ENCODE data around the gene DMC1. TPM values are rescaled to one million over a fixed set of nuclear protein-coding genes. Genes with fewer than 3 reads are reported as not detected.

Gene DMC1
- polyA plus RNA-seq, 1 experiment = 0.37 TPM

DNA sequence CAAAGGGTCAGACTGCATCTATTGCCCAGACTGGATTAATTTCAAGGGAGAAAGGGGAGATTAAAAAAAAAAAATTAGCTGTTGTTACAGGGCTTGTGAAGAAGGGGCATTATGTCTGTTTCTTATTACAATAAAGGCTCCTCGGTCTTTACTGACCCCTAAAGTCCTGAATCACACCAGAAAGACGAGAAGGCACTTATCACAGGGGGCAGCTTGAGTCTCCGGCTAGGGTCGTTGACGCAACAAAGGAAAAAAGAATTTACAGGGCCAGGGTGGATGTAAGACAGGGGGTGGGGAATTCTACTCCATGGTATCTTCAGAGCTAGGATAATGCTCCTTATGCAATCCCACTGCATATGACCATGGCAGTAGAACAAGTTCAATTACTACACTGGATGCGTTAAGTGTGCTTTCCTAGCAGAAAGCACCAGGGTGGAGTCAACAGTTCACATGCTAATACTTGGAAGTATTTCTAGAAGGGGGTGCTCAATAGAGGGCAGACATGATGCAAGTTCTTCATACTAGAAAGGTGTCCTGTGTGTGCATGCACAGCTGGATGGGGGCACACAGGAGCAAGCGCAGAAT, 80.3 kb downstream of the DMC1 start:
- no peak overlapping the region for H3K4me3 ChIP-seq (ENCODE audit: low read depth, low read length)
- CTCF ChIA-PET = interaction anchor here (0.7 kb wide), 1 partner anchor 92 kb away, joined by 3 read pairs; no protein-coding TSS in a partner anchor
- DNase-seq (ENCODE audit: low read depth) = no peak
- peaks cover 44% of the 10 kb centered on the region for H3K36me3 ChIP-seq (ENCODE audit: control insufficient read depth, insufficient read depth, low read length)
- H3K27me3 ChIP-seq (ENCODE audit: control insufficient read depth, insufficient read depth, low read length) = no peaks in the 10 kb centered on the region
- no peak for TF ChIP-seq CTCF (IDR thresholded peaks at IDR 0.05; ENCODE audit: insufficient read depth, low read depth, low read length)
- POLR2A ChIA-PET = no interaction called here

DNA sequence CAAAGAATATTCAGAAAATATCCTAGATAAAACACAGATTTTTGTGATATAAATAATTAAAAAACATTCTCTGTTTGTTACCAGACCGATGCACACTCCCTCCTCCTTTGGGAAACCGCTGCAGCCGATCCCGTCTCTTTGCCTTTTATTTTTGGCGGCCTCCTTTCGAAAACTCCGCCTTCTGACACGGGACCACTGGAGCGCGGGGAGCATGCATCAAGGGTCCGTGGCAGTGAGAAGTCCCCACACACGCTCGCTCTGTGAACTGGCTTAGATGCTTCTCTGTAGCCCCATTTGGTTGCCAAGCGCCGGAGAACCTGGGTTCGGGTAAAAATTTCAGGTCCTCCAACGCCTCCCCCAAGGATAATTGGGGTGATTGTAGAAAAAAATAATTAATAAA, 80.8 kb downstream of the DMC1 start:
- CTCF ChIA-PET = no interaction called here
- POLR2A ChIA-PET = no interaction called here
- no peak for DNase-seq (ENCODE audit: low read depth)

GRCh38 chr22:38487946-38488345, 82.0 kb downstream of the DMC1 start:
- no peak for DNase-seq (ENCODE audit: low read depth)
- TF ChIP-seq CTCF (IDR thresholded peaks at IDR 0.05; ENCODE audit: insufficient read depth, low read depth, low read length) = no peak
- Histone ChIP-seq H3K4me3 (ENCODE audit: low read depth, low read length) (no peak overlapping the region), H3K36me3 (ENCODE audit: control insufficient read depth, insufficient read depth, low read length) (peaks cover 39% of the 10 kb centered on the region), H3K27me3 (ENCODE audit: control insufficient read depth, insufficient read depth, low read length) (no peaks in the 10 kb centered on the region)
- CTCF ChIA-PET = interaction anchor here (1.1 to 1.3 kb wide), 2 partner anchors 14 to 85 kb away, joined by 3 to 4 read pairs; no protein-coding TSS in a partner anchor
- POLR2A ChIA-PET = no interaction called here

More for the DNA sequence above, 80.8 kb downstream of the DMC1 start:
- TF ChIP-seq CTCF (IDR thresholded peaks at IDR 0.05; ENCODE audit: insufficient read depth, low read depth, low read length) = no peak
- H3K27me3 ChIP-seq (ENCODE audit: control insufficient read depth, insufficient read depth, low read length) = no peaks in the 10 kb centered on the region
- H3K4me3 ChIP-seq (ENCODE audit: low read depth, low read length) = no peak overlapping the region
- peaks cover 43% of the 10 kb centered on the region for H3K36me3 ChIP-seq (ENCODE audit: control insufficient read depth, insufficient read depth, low read length)

DNA sequence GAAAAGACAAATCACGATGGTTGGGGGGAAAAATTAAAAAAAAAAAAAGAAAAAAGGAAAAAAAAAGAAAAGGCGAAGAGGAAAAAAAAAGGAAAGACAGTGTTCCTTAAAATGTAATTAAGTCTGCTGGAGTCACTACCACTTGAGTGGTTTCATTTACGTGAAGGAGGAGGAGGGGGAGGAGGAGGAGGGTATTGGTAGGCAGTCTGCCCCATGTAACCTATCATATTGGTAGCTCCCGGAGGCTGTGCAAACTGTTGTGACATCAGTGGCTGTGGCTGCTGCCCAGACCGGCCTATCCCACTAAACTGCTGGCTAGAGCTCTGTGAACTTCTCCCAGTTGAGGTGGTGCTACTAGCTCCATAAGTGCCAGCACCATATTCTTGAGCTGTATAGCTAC, 84.2 kb downstream of the DMC1 start:
- TF ChIP-seq CTCF (IDR thresholded peaks at IDR 0.05; ENCODE audit: insufficient read depth, low read depth, low read length) = no peak
- DNase-seq (ENCODE audit: low read depth) = no peak
- ChIA-PET POLR2A (interaction anchor here (0.6 kb wide), 1 partner anchor 10 kb away, joined by 7 read pairs; no protein-coding TSS in a partner anchor), CTCF (interaction anchor here (0.8 to 1.1 kb wide), 3 partner anchors 9 to 86 kb away, joined by 3 to 6 read pairs (median 3); no protein-coding TSS in a partner anchor)
- Histone ChIP-seq H3K27me3 (ENCODE audit: control insufficient read depth, insufficient read depth, low read length) (no peaks in the 10 kb centered on the region), H3K4me3 (ENCODE audit: low read depth, low read length) (no peak overlapping the region), H3K36me3 (ENCODE audit: control insufficient read depth, insufficient read depth, low read length) (peaks cover 37% of the 10 kb centered on the region)

DNA sequence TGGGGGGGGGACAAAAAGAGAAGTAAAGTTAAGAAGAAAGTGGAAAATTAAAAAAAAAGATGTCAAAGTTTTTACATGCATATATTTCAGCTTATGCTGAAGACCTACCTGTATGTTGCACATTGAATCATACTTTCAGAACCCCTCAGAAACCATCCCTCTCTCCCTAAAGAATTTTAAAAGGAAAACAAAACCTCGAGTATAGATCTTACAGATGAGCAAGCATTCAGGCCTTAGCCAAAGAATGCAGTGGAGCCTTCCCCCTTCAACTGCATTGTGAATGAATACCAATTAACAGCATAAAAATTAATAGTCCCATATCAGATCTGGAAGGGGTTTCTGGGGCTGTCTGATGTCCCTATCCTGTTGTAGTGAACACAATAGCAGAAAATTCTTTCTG, 85.7 kb downstream of the DMC1 start:
- no peak overlapping the region for H3K4me3 ChIP-seq (ENCODE audit: low read depth, low read length)
- CTCF ChIA-PET = interaction anchor here (0.7 to 1.3 kb wide), 2 partner anchors 16 to 87 kb away, joined by 3 read pairs; partner anchors contain the start of gene KDELR3
- TF ChIP-seq CTCF (IDR thresholded peaks at IDR 0.05; ENCODE audit: insufficient read depth, low read depth, low read length) = no peak
- no peaks in the 10 kb centered on the region for H3K27me3 ChIP-seq (ENCODE audit: control insufficient read depth, insufficient read depth, low read length)
- POLR2A ChIA-PET = no interaction called here
- peaks cover 28% of the 10 kb centered on the region for H3K36me3 ChIP-seq (ENCODE audit: control insufficient read depth, insufficient read depth, low read length)
- no peak for DNase-seq (ENCODE audit: low read depth)
